OCI-LY3 (cell line): ENCODE results near the gene OPTC.

Source experiments
- H2AFZ ChIP-seq: fragments of 200-600, 300-600 bp; shearing (Covaris generic); 2 replicates; pipeline ENCODE4 v1.6.0; 2014; ENCODE audit warnings: antibody characterized with exemption, low read depth, low read length
- H3K27ac ChIP-seq: fragments of 200-600, 300-600 bp; sonication (generic); 2 replicates; pipeline ENCODE4 v1.5.1; 2014; ENCODE audit warnings: mild to moderate bottlenecking, low read length, moderate library complexity, mixed read lengths
- H3K27me3 ChIP-seq: fragments of 200-600, 300-600 bp; sonication (generic); 2 replicates; pipeline ENCODE4 v1.6.1; 2014; ENCODE audit warnings: low read depth, low read length, mixed read lengths
- H3K36me3 ChIP-seq: fragments of 200-600, 300-600 bp; sonication (generic); replicated peaks from 2 replicates; pipeline ENCODE3; 2014; ENCODE audit warnings: low read depth, low read length, mixed read lengths
- H3K4me1 ChIP-seq: fragments of 300-600, 200-600 bp; sonication (generic); 2 replicates; pipeline ENCODE4 v1.6.1; 2014; ENCODE audit warnings: low read length, mixed read lengths
- H3K4me2 ChIP-seq: fragments of 200-600, 300-600 bp; sonication (generic); 2 replicates; pipeline ENCODE4 v1.6.1; 2014; ENCODE audit warnings: low read length, mixed read lengths
- H3K4me3 ChIP-seq: fragments of 300-600, 200-600 bp; sonication (generic); 2 replicates; pipeline ENCODE4 v1.5.1; 2014; ENCODE audit warnings: antibody characterized with exemption, mild to moderate bottlenecking, low read length, moderate library complexity
- H3K79me2 ChIP-seq: fragments of 300-600, 200-600 bp; shearing (Covaris generic); 2 replicates; pipeline ENCODE4 v1.6.1; 2014; ENCODE audit warnings: mild to moderate bottlenecking, low read length, mixed read lengths
- H3K9ac ChIP-seq: fragments of 300-600, 200-600 bp; shearing (Covaris generic); 2 replicates; pipeline ENCODE4 v1.6.0; 2014; ENCODE audit warnings: mild to moderate bottlenecking, low read length, moderate library complexity
- H3K9me3 ChIP-seq: fragments of 200-600, 300-600 bp; shearing (Covaris generic); 2 replicates; pipeline ENCODE4 v1.6.1; 2014; ENCODE audit warnings: low read length, mixed read lengths; ENCODE audit not compliant: insufficient read depth
- H4K20me1 ChIP-seq: fragments of 200-600, 300-600 bp; sonication (generic); 2 replicates; pipeline ENCODE4 v1.6.1; 2016; ENCODE audit warnings: low read length, mixed read lengths; ENCODE audit not compliant: insufficient read depth
- CTCF ChIP-seq: fragments of 200-600, 300-600 bp; sonication (generic); IDR thresholded peaks from 2 replicates; pipeline ENCODE4 v1.5.1; 2014; ENCODE audit warnings: antibody characterized with exemption, low read length, low read depth
- EZH2phosphoT487 ChIP-seq: fragments of 200-600 bp; shearing (Covaris generic); IDR thresholded peaks from 2 replicates; pipeline ENCODE4 v1.6.1; 2018; ENCODE audit warnings: antibody characterized with exemption, mixed run types, low read depth

Gene OPTC

DNA sequence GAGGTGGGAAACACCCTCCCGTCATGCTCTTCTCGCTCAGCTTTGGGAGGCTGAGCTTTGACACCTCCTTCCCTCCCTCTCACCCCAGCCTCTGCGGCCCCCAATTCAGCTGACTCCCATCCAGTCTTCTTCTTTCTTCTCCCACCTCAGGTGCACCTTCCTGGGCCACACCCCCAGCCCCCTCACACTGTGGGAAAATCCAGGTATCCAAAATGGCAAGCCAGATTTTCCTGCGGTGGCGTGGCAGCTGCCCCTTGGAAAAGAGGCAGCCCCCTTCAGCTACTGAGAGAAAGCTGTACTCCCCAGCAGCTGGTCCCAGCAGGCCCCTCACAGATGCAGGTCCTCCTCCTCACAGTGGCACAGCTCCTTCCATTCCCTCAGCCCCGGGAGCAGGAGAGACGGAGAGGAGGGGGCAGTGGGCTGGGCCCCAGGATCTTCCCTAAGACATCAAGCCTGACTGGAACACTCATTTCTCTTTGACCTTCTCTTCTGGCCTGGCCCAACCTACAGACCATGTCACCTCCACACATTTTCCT, 61.6 kb downstream of the OPTC start:
- Histone ChIP-seq H3K9me3 (no peaks in the 10 kb centered on the region), H3K36me3 (no peaks in the 10 kb centered on the region), H3K79me2 (no peaks in the 10 kb centered on the region), H3K4me2 (no peak overlapping the region), H3K4me3 (no peak overlapping the region), H2AFZ (no peak overlapping the region), H3K27ac (no peak overlapping the region), H3K27me3 (peaks cover 71% of the 10 kb centered on the region), H3K4me1 (no peaks in the 10 kb centered on the region), H4K20me1 (no peaks in the 10 kb centered on the region), H3K9ac (no peak overlapping the region)
- TF ChIP-seq EZH2phosphoT487 (no peak), CTCF (no peak)

DNA sequence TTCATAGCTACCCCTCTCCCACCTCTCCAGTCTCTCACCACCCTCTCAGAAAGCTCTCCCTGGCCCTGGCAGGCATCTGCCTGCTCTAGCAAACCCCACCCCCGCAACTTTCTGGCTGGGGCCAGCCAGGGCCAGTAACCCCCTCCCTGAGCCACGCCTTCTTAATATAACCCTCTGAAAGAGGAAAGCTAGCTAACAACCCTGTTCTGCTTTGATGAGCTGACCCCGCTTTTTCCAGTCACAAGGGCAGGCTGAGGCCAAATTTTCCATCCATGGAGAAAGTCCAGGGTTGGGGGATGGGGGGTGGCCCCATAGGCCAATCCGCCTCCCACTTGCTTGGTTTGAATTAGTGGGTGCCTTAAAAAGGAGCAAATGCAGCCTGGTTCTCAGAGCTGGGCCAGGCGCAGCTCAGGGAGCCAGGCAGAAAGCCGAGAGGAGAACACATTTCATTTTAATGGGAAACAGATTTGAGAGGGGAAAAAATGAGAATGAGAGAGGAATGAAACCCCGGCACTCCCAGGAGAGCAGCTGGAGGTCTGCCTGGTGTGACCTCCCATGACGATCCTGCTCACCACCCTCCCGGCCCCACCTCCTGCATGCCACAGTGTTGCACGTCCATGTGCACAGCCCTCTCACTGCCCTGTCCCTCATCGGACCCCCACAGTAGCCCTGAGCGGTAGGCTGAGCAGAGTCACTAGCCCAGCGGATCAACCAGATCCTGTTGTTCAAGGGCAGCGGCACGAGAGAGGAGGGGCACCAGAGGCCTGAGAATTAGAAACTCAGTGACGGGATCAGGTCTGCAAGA, 62.3 kb downstream of the OPTC start:
- no peak overlapping the region for H3K4me2 ChIP-seq
- no peak overlapping the region for H3K27ac ChIP-seq
- no peak overlapping the region for H3K9ac ChIP-seq
- no peaks in the 10 kb centered on the region for H3K9me3 ChIP-seq
- TF ChIP-seq CTCF: no peak
- TF ChIP-seq EZH2phosphoT487: no peak
- no peaks in the 10 kb centered on the region for H4K20me1 ChIP-seq
- H3K27me3 ChIP-seq: peaks cover 71% of the 10 kb centered on the region
- H3K4me1 ChIP-seq: no peaks in the 10 kb centered on the region
- no peaks in the 10 kb centered on the region for H3K36me3 ChIP-seq
- H3K79me2 ChIP-seq: no peaks in the 10 kb centered on the region
- no peak overlapping the region for H2AFZ ChIP-seq
- H3K4me3 ChIP-seq: no peak overlapping the region

DNA sequence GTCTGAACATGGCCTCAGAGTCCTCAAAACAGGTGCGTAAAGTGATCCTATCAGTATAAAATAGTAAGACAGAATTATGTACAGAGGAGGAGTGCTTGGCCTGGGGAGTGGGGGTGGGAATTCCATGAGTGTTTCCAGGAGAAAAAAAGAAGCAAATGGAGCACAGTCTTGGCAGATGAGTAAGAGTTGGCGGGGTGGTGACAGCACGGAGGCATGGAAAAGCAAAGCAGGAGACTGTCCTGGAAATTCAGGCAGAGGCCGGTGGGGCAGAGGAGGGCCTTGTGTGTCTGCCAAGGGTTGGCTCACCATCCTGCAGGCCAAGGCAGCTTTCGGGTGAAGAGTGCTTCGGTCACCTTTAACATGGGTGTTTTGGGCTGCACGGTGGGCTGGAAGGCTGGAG, 63.4 kb downstream of the OPTC start:
- H3K4me1 ChIP-seq: no peaks in the 10 kb centered on the region
- H3K27ac ChIP-seq: no peak overlapping the region
- H3K4me3 ChIP-seq: no peak overlapping the region
- H4K20me1 ChIP-seq: no peaks in the 10 kb centered on the region
- H2AFZ ChIP-seq: no peak overlapping the region
- TF ChIP-seq EZH2phosphoT487 (no peak), CTCF (no peak)
- H3K79me2 ChIP-seq: no peaks in the 10 kb centered on the region
- H3K27me3 ChIP-seq: peaks cover 75% of the 10 kb centered on the region
- no peaks in the 10 kb centered on the region for H3K9me3 ChIP-seq
- no peaks in the 10 kb centered on the region for H3K36me3 ChIP-seq
- no peak overlapping the region for H3K9ac ChIP-seq
- H3K4me2 ChIP-seq: no peak overlapping the region

DNA sequence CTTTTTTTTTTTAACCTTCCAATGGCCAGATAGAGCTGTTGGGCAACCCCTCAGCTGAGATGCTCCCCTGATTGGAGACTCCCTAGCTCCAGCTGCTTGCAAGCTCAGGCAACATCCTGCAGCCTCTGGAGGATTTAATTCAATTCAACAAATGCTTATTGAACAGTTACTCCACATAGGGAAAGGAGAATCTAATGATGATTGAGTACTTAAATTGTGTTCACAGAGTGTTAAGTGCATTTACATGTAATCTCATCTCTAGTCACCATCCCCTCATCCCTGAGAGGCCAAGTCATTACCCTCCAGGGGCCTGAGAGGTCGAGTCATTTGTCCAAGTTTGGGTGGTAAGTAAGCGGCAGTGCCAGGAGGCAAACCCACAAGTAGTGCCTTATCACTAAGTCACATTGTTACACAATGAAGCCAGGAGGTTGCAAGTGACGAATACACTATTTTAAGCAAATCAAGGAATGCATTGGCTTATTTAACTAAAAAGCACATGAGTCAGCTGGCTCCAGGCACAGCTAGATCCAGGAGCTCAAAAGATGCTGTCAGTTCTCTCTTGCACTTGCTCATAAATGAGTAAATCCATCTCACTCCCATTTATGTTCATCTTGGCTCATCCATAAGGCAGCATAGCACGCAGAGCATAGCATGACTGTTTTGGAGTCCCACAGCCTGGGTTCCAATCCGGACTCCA, 64.3 kb downstream of the OPTC start:
- H3K4me2 ChIP-seq: no peak overlapping the region
- H3K9me3 ChIP-seq: no peaks in the 10 kb centered on the region
- peaks cover 68% of the 10 kb centered on the region for H3K27me3 ChIP-seq
- no peak overlapping the region for H3K9ac ChIP-seq
- no peaks in the 10 kb centered on the region for H3K79me2 ChIP-seq
- H2AFZ ChIP-seq: no peak overlapping the region
- TF ChIP-seq CTCF (no peak), EZH2phosphoT487 (no peak)
- H3K4me3 ChIP-seq: no peak overlapping the region
- no peaks in the 10 kb centered on the region for H3K36me3 ChIP-seq
- no peaks in the 10 kb centered on the region for H3K4me1 ChIP-seq
- no peak overlapping the region for H3K27ac ChIP-seq
- H4K20me1 ChIP-seq: no peaks in the 10 kb centered on the region
